HUES64 (cell line): ENCODE results near the gene SRCIN1.

ENCODE experiments used
- H3K27ac ChIP-seq: 2 replicates; pipeline ENCODE4 v1.7.0; 2013; ENCODE audit warnings: low read depth, low read length, inconsistent platforms
- H3K27me3 ChIP-seq: 2 replicates; pipeline ENCODE4 v1.6.1; 2013; ENCODE audit warnings: mild to moderate bottlenecking, low read length; ENCODE audit not compliant: insufficient read depth
- H3K36me3 ChIP-seq: 2 replicates; pipeline ENCODE4 v1.6.1; 2013; ENCODE audit warnings: mild to moderate bottlenecking, low read length; ENCODE audit not compliant: insufficient read depth
- H3K4me1 ChIP-seq: 2 replicates; pipeline ENCODE4 v1.6.1; 2013; ENCODE audit warnings: mild to moderate bottlenecking, low read length, moderate library complexity; ENCODE audit not compliant: insufficient read depth
- H3K4me3 ChIP-seq: 2 replicates; pipeline ENCODE4 v1.5.1; 2013; ENCODE audit warnings: mild to moderate bottlenecking, low read length, moderate library complexity
- H3K9ac ChIP-seq: 2 replicates; pipeline ENCODE4 v1.6.1; 2013; ENCODE audit warnings: mild to moderate bottlenecking, low read depth, low read length
- H3K9me3 ChIP-seq: 2 replicates; pipeline ENCODE4 v1.6.1; 2013; ENCODE audit warnings: low read depth, low read length; ENCODE audit not compliant: insufficient read depth
- WGBS: fragments of 150-250, 120-280 bp; methylation state at CpG from one replicate; pipeline ENCODE4 v1.1.7; 2013; ENCODE audit warnings: missing lambda C conversion rate; 5-methylcytosine and 5-hydroxymethylcytosine counted together

Gene SRCIN1

DNA sequence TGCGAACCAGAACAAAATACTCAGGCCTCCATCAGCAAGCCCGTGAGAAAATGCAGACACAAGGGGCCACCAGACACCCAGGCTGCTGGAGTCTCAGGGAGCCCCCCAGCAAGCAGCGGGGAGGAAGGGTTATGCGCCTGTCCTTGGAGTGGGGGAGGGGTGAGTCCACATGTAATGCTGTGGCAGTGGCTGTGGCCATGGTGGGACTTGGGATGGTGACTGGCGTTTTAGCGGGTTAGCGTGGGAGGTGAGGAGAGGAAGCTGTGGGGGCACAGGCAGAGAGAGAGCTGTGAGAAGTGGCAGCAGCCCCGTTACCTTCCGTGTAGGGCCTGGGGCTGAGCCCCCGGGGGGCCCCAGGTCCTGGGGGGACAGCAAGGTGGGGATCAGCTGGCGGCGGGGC is 58.3 kb downstream of the SRCIN1 start:
- Histone ChIP-seq H3K27me3 (no peaks in the 10 kb centered on the region), H3K9ac (no peak overlapping the region), H3K9me3 (no peaks in the 10 kb centered on the region), H3K4me3 (no peak overlapping the region), H3K4me1 (no peaks in the 10 kb centered on the region), H3K36me3 (no peaks in the 10 kb centered on the region), H3K27ac (no peak overlapping the region)
- WGBS = 92% methylated on average over 12 of the region's 12 CpGs

DNA sequence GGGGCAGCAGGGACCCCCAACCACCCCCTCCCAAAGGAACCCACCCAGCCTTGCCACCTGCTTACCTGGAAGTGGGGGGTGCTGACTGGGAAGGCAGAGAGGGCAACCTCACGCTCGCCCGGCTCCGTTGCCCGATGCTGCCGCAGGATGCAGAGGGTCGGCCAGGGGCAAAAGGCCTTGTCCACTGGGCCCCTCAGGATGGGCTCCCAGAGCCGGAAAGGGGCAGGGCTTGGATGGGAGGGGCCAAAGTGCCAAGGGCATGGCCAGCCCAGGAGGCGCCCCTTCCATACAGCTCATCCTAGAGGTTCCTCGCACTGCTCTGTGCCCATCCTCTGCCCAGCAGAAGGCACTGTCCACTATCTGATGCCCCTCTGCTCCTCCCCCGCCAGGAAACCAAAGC is 59.4 kb downstream of the SRCIN1 start:
- no peaks in the 10 kb centered on the region for H3K36me3 ChIP-seq
- WGBS = 95% methylated on average over 11 of the region's 11 CpGs

DNA sequence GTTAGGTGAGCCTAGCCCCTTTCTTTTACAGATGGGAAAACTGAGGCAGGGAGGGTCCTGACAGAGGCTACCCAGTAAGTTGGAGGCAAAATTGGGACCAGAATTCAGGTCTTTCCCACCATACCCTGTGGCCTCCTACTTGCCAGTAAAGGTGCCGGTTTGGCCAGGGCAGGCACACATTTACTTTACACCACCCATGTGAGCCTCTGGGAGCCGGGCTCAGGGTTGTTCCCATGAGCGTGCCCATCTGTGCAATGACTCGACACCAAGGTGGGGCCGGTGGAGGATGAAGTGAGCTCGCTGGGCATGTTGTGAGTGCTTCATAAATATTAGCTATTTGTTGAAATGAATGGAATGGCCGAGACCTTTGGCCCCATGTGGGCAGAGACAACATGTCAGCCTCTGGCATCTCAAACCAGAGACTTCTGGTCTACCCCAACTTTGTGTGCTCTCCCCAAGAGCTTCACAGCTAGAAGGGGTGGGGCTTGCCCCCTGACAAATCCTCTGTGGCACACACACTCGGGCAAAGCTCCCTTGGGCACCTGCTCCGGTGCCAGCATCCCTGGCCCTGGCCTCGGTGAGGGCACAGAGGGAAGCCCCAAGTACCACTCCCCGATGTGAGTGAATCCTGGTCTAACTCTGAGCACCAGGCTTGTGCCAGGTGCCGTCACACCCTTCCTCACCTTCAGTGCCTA is 60.1 kb downstream of the SRCIN1 start:
- Histone ChIP-seq H3K27me3 (no peaks in the 10 kb centered on the region), H3K4me3 (no peak overlapping the region), H3K4me1 (no peaks in the 10 kb centered on the region), H3K27ac (no peak overlapping the region), H3K36me3 (no peaks in the 10 kb centered on the region), H3K9ac (no peak overlapping the region), H3K9me3 (no peaks in the 10 kb centered on the region)
- 87% methylated on average over 12 of the region's 12 CpGs for WGBS

More for the DNA sequence above, 59.4 kb downstream of the SRCIN1 start:
- Histone ChIP-seq H3K27me3 (no peaks in the 10 kb centered on the region), H3K4me1 (no peaks in the 10 kb centered on the region), H3K27ac (no peak overlapping the region), H3K9me3 (no peaks in the 10 kb centered on the region), H3K4me3 (no peak overlapping the region), H3K9ac (no peak overlapping the region)

DNA sequence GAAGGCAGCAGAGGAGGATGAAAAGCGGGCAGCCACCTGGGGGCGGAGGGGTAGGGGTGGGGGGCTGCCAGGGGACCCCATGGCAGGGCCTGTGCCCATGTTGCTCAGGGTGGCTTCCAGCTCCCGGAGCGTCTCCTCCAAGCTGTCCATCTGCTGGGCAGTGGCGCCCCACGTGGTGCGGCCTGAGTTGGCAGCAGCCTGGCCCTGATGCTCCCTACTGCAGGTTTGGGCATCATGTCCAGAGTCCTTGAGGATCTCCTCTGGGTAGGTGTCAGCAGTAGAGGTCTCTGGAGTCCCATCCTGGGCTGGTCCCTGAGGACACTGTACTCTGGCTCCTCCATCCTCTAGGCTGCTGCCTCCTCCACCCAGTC is 60.9 kb downstream of the SRCIN1 start:
- H3K4me1 ChIP-seq = no peaks in the 10 kb centered on the region
- 92% methylated on average over 7 of the region's 7 CpGs for WGBS
- H3K36me3 ChIP-seq = no peaks in the 10 kb centered on the region
- H3K9ac ChIP-seq = no peak overlapping the region
- no peak overlapping the region for H3K4me3 ChIP-seq
- H3K27ac ChIP-seq = no peak overlapping the region
- H3K27me3 ChIP-seq = no peaks in the 10 kb centered on the region
- H3K9me3 ChIP-seq = no peaks in the 10 kb centered on the region

DNA sequence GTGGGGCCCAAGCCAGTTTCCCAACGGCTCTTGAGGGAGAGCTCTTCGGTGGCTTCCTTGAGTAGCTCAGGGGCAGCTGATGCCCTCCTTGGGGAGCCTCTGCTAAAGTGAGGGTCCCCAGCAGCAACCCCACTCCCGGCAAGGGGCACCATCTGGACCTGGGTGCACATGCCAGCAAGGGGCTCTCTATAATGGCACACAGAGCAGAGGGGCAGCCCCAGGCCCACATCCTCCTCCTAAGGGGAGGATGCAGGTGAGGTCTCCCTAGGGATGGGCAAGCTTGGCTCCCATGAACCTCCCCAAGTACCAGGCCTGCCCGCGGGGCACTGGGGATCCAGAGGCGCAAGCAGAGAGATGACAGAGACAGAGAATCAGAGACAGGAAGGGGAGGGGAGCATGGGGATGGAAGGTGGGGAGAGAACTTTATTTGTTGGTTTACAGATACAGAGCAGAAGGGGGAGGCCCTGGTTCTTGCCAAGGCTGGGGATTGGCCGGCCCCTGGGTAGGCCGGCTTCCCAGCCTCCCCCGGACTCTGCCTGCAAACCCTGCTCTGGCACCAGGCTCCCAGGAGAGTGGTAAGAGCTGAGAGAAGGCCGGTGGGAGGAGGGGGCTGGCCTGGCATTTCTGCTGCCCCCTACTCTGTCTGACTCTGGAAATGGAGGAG is 61.4 kb downstream of the SRCIN1 start:
- Histone ChIP-seq H3K4me3 (no peak overlapping the region), H3K9ac (no peak overlapping the region), H3K4me1 (no peaks in the 10 kb centered on the region), H3K36me3 (no peaks in the 10 kb centered on the region), H3K9me3 (no peaks in the 10 kb centered on the region), H3K27me3 (no peaks in the 10 kb centered on the region), H3K27ac (no peak overlapping the region)
- 90% methylated on average over 10 of the region's 10 CpGs for WGBS

DNA sequence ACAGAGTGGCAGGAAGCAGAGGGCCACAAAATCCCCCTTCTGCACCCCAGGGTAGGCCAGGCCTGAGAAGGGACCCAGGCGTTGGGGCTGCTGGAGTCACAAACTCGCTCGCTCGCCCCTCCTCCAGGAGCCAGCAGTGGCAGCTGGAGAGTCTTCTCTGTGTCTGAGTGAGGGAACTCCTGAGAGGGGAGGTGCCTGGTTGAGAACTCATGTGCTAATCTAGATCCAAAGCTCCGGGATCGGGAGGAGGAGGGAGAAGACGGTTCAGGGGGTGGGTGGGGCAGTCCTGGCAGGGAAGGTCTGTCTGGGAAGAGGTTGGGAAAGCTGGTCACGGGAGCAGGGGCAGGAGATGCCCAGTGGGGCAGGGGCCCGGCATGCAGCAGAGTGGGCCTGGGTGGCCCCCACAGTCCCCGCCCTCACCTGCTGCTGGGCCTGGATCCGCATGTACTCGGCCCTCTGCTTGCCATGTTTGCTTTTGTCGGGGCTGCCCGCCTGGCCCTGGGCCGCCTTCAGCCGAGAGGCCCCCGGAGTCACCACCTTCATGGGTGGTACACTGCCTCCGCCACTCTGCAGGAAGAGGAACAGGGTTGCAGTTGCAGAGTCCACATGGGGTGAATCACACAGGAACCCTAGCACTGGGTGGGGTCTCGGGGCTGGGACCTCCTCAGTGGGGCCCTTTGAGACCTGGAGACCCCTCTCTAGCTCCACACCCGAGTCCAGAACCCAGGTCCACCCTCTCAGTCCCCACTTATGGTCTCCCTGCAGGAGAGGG is 62.2 kb downstream of the SRCIN1 start:
- H3K9ac ChIP-seq = no peak overlapping the region

DNA sequence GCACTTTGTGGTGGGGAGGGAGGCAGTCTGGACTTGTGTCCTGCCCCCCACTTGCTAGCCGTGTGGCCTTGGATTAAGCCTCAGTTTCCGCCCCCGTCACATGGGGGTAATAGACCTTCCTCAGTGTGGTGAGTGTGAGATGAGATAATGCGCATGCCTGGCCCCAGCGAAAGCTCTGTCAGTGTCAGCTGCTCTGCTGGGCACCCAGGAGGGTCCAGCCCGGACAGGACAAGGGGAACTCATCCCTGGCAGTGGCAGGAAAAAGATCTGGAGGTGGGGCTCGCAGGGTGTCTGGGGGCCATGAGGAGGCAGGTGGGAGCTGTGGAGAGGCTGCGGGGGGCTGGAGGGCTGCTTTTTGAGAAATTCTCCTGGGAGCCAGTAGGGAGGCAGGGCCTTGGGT is 63.5 kb downstream of the SRCIN1 start:
- H3K4me1 ChIP-seq = no peaks in the 10 kb centered on the region
- no peak overlapping the region for H3K27ac ChIP-seq
- H3K4me3 ChIP-seq = no peak overlapping the region
- H3K9me3 ChIP-seq = no peaks in the 10 kb centered on the region
- H3K27me3 ChIP-seq = no peaks in the 10 kb centered on the region
- H3K36me3 ChIP-seq = no peaks in the 10 kb centered on the region
- 83% methylated on average over 8 of the region's 8 CpGs for WGBS
- no peak overlapping the region for H3K9ac ChIP-seq

More for the DNA sequence above, 62.2 kb downstream of the SRCIN1 start:
- WGBS = 76% methylated on average over 20 of the region's 20 CpGs
- Histone ChIP-seq H3K27me3 (no peaks in the 10 kb centered on the region), H3K4me1 (no peaks in the 10 kb centered on the region), H3K4me3 (no peak overlapping the region), H3K36me3 (no peaks in the 10 kb centered on the region), H3K9me3 (no peaks in the 10 kb centered on the region), H3K27ac (no peak overlapping the region)

DNA sequence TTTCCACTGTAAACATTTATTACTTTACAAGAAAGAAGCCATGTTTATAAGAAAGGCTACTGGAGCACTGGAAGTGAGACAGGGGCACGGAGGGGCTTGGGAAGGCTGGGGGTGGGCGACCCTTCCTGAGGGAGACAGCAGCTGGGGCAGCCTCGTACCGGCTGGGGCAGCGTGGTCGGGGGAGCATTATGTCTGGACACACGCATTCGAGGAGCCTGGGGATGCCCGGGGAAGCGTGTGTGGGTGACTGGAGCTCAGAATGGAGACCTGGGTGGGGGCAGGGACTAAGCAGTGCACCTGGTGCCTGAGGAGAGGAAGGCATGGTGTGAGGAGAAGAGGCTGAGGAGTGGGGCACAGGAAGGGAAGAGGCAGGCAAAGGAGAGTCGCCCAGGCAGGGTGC is 64.5 kb downstream of the SRCIN1 start:
- Histone ChIP-seq H3K4me3 (no peak overlapping the region), H3K4me1 (no peaks in the 10 kb centered on the region), H3K27ac (no peak overlapping the region), H3K27me3 (no peaks in the 10 kb centered on the region), H3K36me3 (no peaks in the 10 kb centered on the region), H3K9me3 (no peaks in the 10 kb centered on the region), H3K9ac (no peak overlapping the region)
- 91% methylated on average over 11 of the region's 11 CpGs for whole genome bisulfite sequencing

DNA sequence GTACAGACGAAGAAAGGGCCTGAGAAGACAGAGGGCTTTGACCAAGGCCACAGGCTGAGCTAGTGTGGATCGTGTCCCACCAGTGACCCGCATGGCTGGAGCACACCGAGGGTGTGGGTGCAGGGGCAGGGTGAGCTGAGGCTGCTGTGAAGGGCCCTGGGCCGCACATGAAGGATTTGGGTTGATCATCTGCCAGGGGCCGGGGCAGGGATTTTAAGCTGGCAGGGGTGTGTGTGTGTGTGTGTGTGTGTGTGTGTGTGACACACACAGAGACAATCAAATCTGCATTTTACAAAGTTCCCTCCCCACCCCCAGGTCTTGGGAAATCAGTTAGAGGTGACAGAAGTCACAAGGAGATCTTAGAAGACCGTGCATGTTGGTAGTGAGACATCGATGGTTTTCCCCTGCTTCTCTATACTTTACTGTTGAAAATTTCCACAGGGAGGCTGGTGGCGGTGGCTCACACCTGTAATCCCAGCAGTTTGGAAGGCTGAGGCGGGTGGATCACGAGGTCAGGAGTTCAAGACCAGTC is 65.2 kb downstream of the SRCIN1 start:
- H3K27ac ChIP-seq = no peak overlapping the region
- no peak overlapping the region for H3K4me3 ChIP-seq
- H3K9ac ChIP-seq = no peak overlapping the region
- H3K36me3 ChIP-seq = no peaks in the 10 kb centered on the region
- no peaks in the 10 kb centered on the region for H3K27me3 ChIP-seq
- 89% methylated on average over 10 of the region's 11 CpGs for WGBS
- no peaks in the 10 kb centered on the region for H3K4me1 ChIP-seq
- no peaks in the 10 kb centered on the region for H3K9me3 ChIP-seq

DNA sequence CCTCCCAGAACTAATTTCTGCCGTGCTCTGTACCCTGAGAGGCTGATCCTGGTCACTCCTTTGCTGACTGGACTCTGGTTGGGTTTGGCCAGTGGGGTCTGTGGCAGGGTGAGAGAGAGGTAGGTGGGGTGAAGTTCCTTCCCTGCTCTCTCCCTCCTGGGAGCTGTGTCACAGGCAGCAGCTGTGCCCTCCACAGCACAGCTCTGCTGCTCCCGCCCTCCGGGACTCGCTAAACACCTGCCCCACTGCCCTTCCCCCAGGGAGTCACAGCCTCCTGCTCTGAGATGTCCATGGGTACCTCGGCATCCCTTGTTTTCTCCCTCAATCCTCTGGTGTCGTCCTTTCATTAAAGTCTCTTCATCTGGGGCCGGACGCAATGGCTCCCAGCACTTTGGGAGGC is 66.4 kb downstream of the SRCIN1 start:
- Histone ChIP-seq H3K9ac (no peak overlapping the region), H3K4me1 (0 out of 2 replicates have a peak, but pooled peaks cover under 1% of the 10 kb centered on the region), H3K4me3 (no peak overlapping the region), H3K27ac (no peak overlapping the region), H3K9me3 (no peaks in the 10 kb centered on the region), H3K27me3 (no peaks in the 10 kb centered on the region), H3K36me3 (no peaks in the 10 kb centered on the region)
- 86% methylated on average over 8 of the region's 8 CpGs for WGBS

DNA sequence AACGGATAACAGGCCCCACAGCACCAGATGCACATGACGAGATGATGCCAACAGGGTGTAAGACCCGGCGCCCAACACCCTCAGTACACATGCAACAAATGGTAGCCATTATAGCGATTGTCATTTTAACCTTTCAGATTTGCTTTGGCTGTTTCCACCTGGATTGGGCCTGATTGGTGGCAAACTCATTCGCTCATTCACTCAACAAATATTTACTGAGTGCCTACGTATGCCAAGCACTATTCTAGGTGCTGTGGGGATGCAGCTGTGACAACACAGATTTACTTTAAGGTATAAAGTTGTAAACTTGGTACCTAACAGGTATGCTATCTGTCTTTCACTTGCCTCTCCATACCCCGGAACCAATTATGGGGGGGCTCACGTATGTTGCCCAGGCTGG is 66.8 kb downstream of the SRCIN1 start:
- H3K4me1 ChIP-seq = 0 out of 2 replicates have a peak, but pooled peaks cover 4% of the 10 kb centered on the region
- no peaks in the 10 kb centered on the region for H3K27me3 ChIP-seq
- no peaks in the 10 kb centered on the region for H3K9me3 ChIP-seq
- no peak overlapping the region for H3K4me3 ChIP-seq
- no peak overlapping the region for H3K9ac ChIP-seq
- no peaks in the 10 kb centered on the region for H3K36me3 ChIP-seq
- 93% methylated on average over 9 of the region's 9 CpGs for WGBS
- no peak overlapping the region for H3K27ac ChIP-seq
